ENCODE results near the gene MRPL52. TPM values are rescaled to one million over a fixed set of nuclear protein-coding genes. Genes with fewer than 3 reads are reported as not detected.
A peak's percentile ranks its signal among the peaks of the same experiment; 100 is the strongest.

The MRPL52 gene
- total and polyA plus RNA-seq, 10 of the 15 experiments (the other 5 are each of a cell fraction or from before 2014, with no cell fraction given), result 51.7 to 541 (median 142) TPM

- TF ChIP-seq ZNF687 (IDR thresholded peaks at IDR 0.05) (no peak), SKIL (IDR thresholded peaks at IDR 0.05; ENCODE audit: low read depth, poor library complexity, severe bottlenecking) (no peak), NFYA (IDR thresholded peaks at IDR 0.05; ENCODE audit: borderline replicate concordance, low read depth, low read length) (no peak), CBX5 (IDR thresholded peaks at IDR 0.05; ENCODE audit: low read depth) (no peak), SMARCA5 (IDR thresholded peaks at IDR 0.05) (no peak), YY1 (IDR thresholded peaks at IDR 0.05; ENCODE audit: low read depth, low read length) (peak; percentile 99), TBL1XR1 (IDR thresholded peaks at IDR 0.05; ENCODE audit: low read depth, low read length) (no peak), DPF2 (IDR thresholded peaks at IDR 0.05) (no peak), TCF7 (IDR thresholded peaks at IDR 0.05; ENCODE audit: borderline replicate concordance) (no peak), ESRRA (IDR thresholded peaks at IDR 0.05; ENCODE audit: low read length) (no peak), NBN (IDR thresholded peaks at IDR 0.05) (no peak), ATF7 (IDR thresholded peaks at IDR 0.05; ENCODE audit: low read depth) (no peak), IKZF1 (conservative IDR thresholded peaks at IDR 0.05) (peak; percentile 60), E4F1 (IDR thresholded peaks at IDR 0.05; ENCODE audit: borderline replicate concordance, partially characterized antibody) (peak; percentile 81), SMAD1 (IDR thresholded peaks at IDR 0.05; ENCODE audit: low read depth, partially characterized antibody) (no peak), ZNF622 (IDR thresholded peaks at IDR 0.05) (no peak), SREBF2 (IDR thresholded peaks at IDR 0.05; ENCODE audit: low read length) (no peak), RB1 (IDR thresholded peaks at IDR 0.05; ENCODE audit: borderline replicate concordance) (0 out of 2 replicates have a peak, but pooled peaks have one; percentile 63), YBX1 (IDR thresholded peaks at IDR 0.05) (no peak), HDGF (IDR thresholded peaks at IDR 0.05) (no peak), SMAD5 (IDR thresholded peaks at IDR 0.05; ENCODE audit: low read depth) (peak; percentile 48; the same call in 1 of the 2 replicates), USF2 (IDR thresholded peaks at IDR 0.05; ENCODE audit: borderline replicate concordance, low read depth, low read length) (no peak)
These were observed at the start of gene MRPL52 (continued) for GRCh38 chr14:22829661-22830442.
